GM21576 (cell line): ENCODE data around the gene NPAS3.

ENCODE experiments used
- ATAC-seq: cut with Tn5 transposase; IDR thresholded peaks from one replicate; pipeline ENCODE4 v1.9.1; 2021; ENCODE audit warnings: mild to moderate bottlenecking, moderate library complexity; ENCODE audit not compliant: unreplicated experiment

The NPAS3 gene

GRCh38 chr14:33567731-33568130 is 629.1 kb downstream of the NPAS3 start:
- no peak for ATAC-seq

GRCh38 chr14:33568935-33569579 is 630.4 kb downstream of the NPAS3 start:
- no peak for ATAC-seq

GRCh38 chr14:33569821-33570687 is 631.4 kb downstream of the NPAS3 start:
- ATAC-seq: no peak

GRCh38 chr14:33570694-33571310 is 632.1 kb downstream of the NPAS3 start:
- no peak for ATAC-seq

- ATAC-seq: no peak
Measured at GRCh38 chr14:33573301-33573880, 634.7 kb downstream of the NPAS3 start.

GRCh38 chr14:33576014-33576413 is 637.3 kb downstream of the NPAS3 start:
- no peak for ATAC-seq

GRCh38 chr14:33578461-33579216 is 640.0 kb downstream of the NPAS3 start:
- ATAC-seq: no peak

- no peak for ATAC-seq
Measured at GRCh38 chr14:33580231-33580749, 641.6 kb downstream of the NPAS3 start.

GRCh38 chr14:33580841-33581240 is 642.2 kb downstream of the NPAS3 start:
- ATAC-seq: no peak

GRCh38 chr14:33584697-33585096 is 646.0 kb downstream of the NPAS3 start:
- no peak for ATAC-seq

GRCh38 chr14:33586806-33587205 is 648.1 kb downstream of the NPAS3 start:
- no peak for ATAC-seq

GRCh38 chr14:33587791-33588190 is 649.1 kb downstream of the NPAS3 start:
- ATAC-seq: no peak

GRCh38 chr14:33588771-33589170 is 650.1 kb downstream of the NPAS3 start:
- no peak for ATAC-seq

GRCh38 chr14:33589334-33589733 is 650.7 kb downstream of the NPAS3 start:
- no peak for ATAC-seq

- no peak for ATAC-seq
Measured at GRCh38 chr14:33590891-33591630, 652.4 kb downstream of the NPAS3 start.

GRCh38 chr14:33592297-33592696 is 653.6 kb downstream of the NPAS3 start:
- no peak for ATAC-seq

- no peak for ATAC-seq
Measured at GRCh38 chr14:33596211-33597080, 657.8 kb downstream of the NPAS3 start.

GRCh38 chr14:33598582-33598981 is 659.9 kb downstream of the NPAS3 start:
- ATAC-seq: no peak

GRCh38 chr14:33602396-33602795 is 663.7 kb downstream of the NPAS3 start:
- no peak for ATAC-seq
